Ascending aorta (tissue), 2 donors: Measurements from ENCODE around the gene EXOC5. TPM values are rescaled to one million over a fixed set of nuclear protein-coding genes. Genes with fewer than 3 reads are reported as not detected.
"Not testable (repeated sequence)": the region's sequence is repeated elsewhere in the genome, so short reads cannot be mapped to it uniquely, and the experiment has no call there.

Experiments used
- DNase-seq, 2 donors: peaks; one replicate each; pipeline ENCODE4 v3.0.0-alpha.2; 2019; ENCODE audit warnings: low spot score in 2 of 2
- H3K27ac ChIP-seq, 2 donors: fragments of 200-600 bp; sonication (generic); one replicate each; pipeline ENCODE4 v1.5.1; 2016 to 2017; ENCODE audit warnings: mild to moderate bottlenecking in 1 of 2
- H3K27me3 ChIP-seq: fragments of 200-600 bp; sonication (generic); one replicate; pipeline ENCODE4 v1.5.1; 2017
- H3K36me3 ChIP-seq, 2 donors: fragments of 200-600 bp; sonication (generic); one replicate each; pipeline ENCODE4 v1.5.1; 2016
- H3K4me1 ChIP-seq, 2 donors: fragments of 200-600 bp; sonication (generic); one replicate each; pipeline ENCODE4 v1.5.1; 2016 to 2017; ENCODE audit warnings: mild to moderate bottlenecking in 1 of 2
- H3K4me3 ChIP-seq, 2 donors: fragments of 200-600 bp; sonication (generic); one replicate each; pipeline ENCODE4 v1.5.1; 2016 to 2017; ENCODE audit warnings: mild to moderate bottlenecking in 1 of 2
- H3K9me3 ChIP-seq, 2 donors: fragments of 200-600 bp; sonication (generic); one replicate each; pipeline ENCODE4 v1.5.1; 2016
- CTCF ChIP-seq, 3 experiments: fragments of 200-600 bp in 2 of 3; fragments of 450-650 bp in 1 of 3; sonication (generic) in 2 of 3; IDR thresholded peaks; one replicate each; pipeline ENCODE4 v1.5.1; 2016 to 2019; ENCODE audit warnings: antibody characterized with exemption in 3 of 3, mild to moderate bottlenecking in 1 of 3, moderate library complexity in 1 of 3
- intact Hi-C: fragments of 100-400 bp; cut with DNase I; formaldehyde crosslinking; loops from one replicate; pipeline ENCODE4 v1.15.1; 2023
- total RNA-seq: library from RNA; depleted of rRNA; stranded (reverse); fragments of >200 nt; gene quantifications from one replicate; pipeline ENCODE4 v1.1.0, GENCODE V29; 2016

EXOC5 gene
- total RNA-seq, 1 donor from 2014 or later: 19.2 TPM

- Histone ChIP-seq H3K36me3 (no peaks in the 10 kb centered on the region), H3K27ac (no peak overlapping the region), H3K9me3 (no peaks in the 10 kb centered on the region), H3K4me1 (no peaks in the 10 kb centered on the region), H3K4me3 (no peak overlapping the region), H3K27me3 (no peaks in the 10 kb centered on the region)
- TF ChIP-seq CTCF (IDR thresholded peaks at IDR 0.05): no peak
- no peak for DNase-seq
- intact Hi-C loops: no loop called here
Measured at GRCh38 chr14:57254884-57255283, 13.8 kb downstream of the EXOC5 start.

GRCh38 chr14:57246933-57247657 is 21.6 kb downstream of the EXOC5 start:
- Histone ChIP-seq H3K36me3 (peaks cover 0 to 9% of the 10 kb centered on the region in 2 donors), H3K27me3 (no peaks in the 10 kb centered on the region), H3K4me1 (no peaks in the 10 kb centered on the region), H3K9me3 (no peaks in the 10 kb centered on the region), H3K27ac (no peak overlapping the region), H3K4me3 (no peak overlapping the region)
- no peak for TF ChIP-seq CTCF (IDR thresholded peaks at IDR 0.05)
- DNase-seq: no peak
- intact Hi-C loops: no loop called here

- DNase-seq: no peak
- H3K9me3 ChIP-seq: no peaks in the 10 kb centered on the region
- no peak overlapping the region for H3K4me3 ChIP-seq
- H3K27ac ChIP-seq: no peak overlapping the region
- no peaks in the 10 kb centered on the region for H3K27me3 ChIP-seq
- peaks cover 0 to 9% of the 10 kb centered on the region in 2 donors for H3K36me3 ChIP-seq
- TF ChIP-seq CTCF (IDR thresholded peaks at IDR 0.05): no peak
- intact Hi-C loops: no loop called here
- H3K4me1 ChIP-seq: no peaks in the 10 kb centered on the region
Measured at GRCh38 chr14:57245941-57246340, 22.8 kb downstream of the EXOC5 start.

GRCh38 chr14:57244106-57244505 is 24.6 kb downstream of the EXOC5 start:
- Histone ChIP-seq H3K4me1 (no peaks in the 10 kb centered on the region), H3K27ac (no peak overlapping the region), H3K27me3 (no peaks in the 10 kb centered on the region), H3K4me3 (no peak overlapping the region), H3K9me3 (no peaks in the 10 kb centered on the region), H3K36me3 (peaks cover under 1 to 18% of the 10 kb centered on the region in 2 donors)
- TF ChIP-seq CTCF (IDR thresholded peaks at IDR 0.05): no peak
- intact Hi-C loops: no loop called here
- no peak for DNase-seq

- Histone ChIP-seq H3K27ac (no peak overlapping the region), H3K4me1 (no peaks in the 10 kb centered on the region), H3K27me3 (no peaks in the 10 kb centered on the region), H3K9me3 (no peaks in the 10 kb centered on the region), H3K4me3 (no peak overlapping the region), H3K36me3 (peaks cover 8 to 19% of the 10 kb centered on the region in 2 donors)
- DNase-seq: no peak
- intact Hi-C loops: no loop called here
- TF ChIP-seq CTCF (IDR thresholded peaks at IDR 0.05): no peak
Measured at GRCh38 chr14:57243320-57243719, 25.4 kb downstream of the EXOC5 start.

GRCh38 chr14:57240115-57240514 is 28.6 kb downstream of the EXOC5 start:
- H3K27ac ChIP-seq, DNase-seq, intact Hi-C loops, H3K4me3 ChIP-seq, H3K4me1 ChIP-seq, H3K27me3 ChIP-seq, H3K9me3 ChIP-seq: not testable (repeated sequence)
- H3K36me3 ChIP-seq: peaks cover 9 to 32% of the 10 kb centered on the region in 2 donors
